NCI-H524 (cell line): ENCODE measurements around the gene LTK.

ENCODE experiments used
- DNase-seq, 2 experiments: peaks; one replicate each; lab custom pipeline; 2025; lab: John Stamatoyannopoulos, UW

The LTK gene

GRCh38 chr15:41498657-41499056 lies 15.0 kb downstream of the LTK start:
- no peak for DNase-seq

GRCh38 chr15:41495736-41496599 lies 17.7 kb downstream of the LTK start:
- DNase-seq = no peak

- DNase-seq = no peak
Measured at GRCh38 chr15:41494922-41495735, 18.5 kb downstream of the LTK start.

GRCh38 chr15:41494190-41494921 lies 19.3 kb downstream of the LTK start:
- peak in 1 of 2 experiments; percentile 38 for DNase-seq

- DNase-seq = no peak
Measured at GRCh38 chr15:41493902-41494189, 19.8 kb downstream of the LTK start.

GRCh38 chr15:41493205-41493901 lies 20.3 kb downstream of the LTK start, which contains the start of gene ITPKA:
TSS of gene ITPKA (plus strand) at chr15:41493874. CDS start at chr15:41493928, 54 bp downstream.
- DNase-seq = peak; percentile 68 to 76

GRCh38 chr15:41492597-41493204 lies 20.9 kb downstream of the LTK start:
- no peak for DNase-seq

GRCh38 chr15:41491889-41492288 lies 21.7 kb downstream of the LTK start:
- no peak for DNase-seq

- peak in 1 of 2 experiments; percentile 64 for DNase-seq
Measured at GRCh38 chr15:41490355-41490754, 23.3 kb downstream of the LTK start.

GRCh38 chr15:41489641-41490040 lies 24.0 kb downstream of the LTK start:
- no peak for DNase-seq

GRCh38 chr15:41487802-41488201 lies 25.8 kb downstream of the LTK start:
- no peak for DNase-seq

GRCh38 chr15:41487381-41487780 lies 26.2 kb downstream of the LTK start:
- no peak for DNase-seq

- DNase-seq = no peak
Measured at GRCh38 chr15:41486286-41486685, 27.3 kb downstream of the LTK start.

- DNase-seq = no peak
Measured at GRCh38 chr15:41484937-41485625, 28.5 kb downstream of the LTK start.

- DNase-seq = no peak
Measured at GRCh38 chr15:41483519-41483918, 30.1 kb downstream of the LTK start.

- no peak for DNase-seq
Measured at GRCh38 chr15:41483115-41483514, 30.5 kb downstream of the LTK start.

- DNase-seq = no peak
Measured at GRCh38 chr15:41482110-41482877, 31.3 kb downstream of the LTK start.

- no peak for DNase-seq
Measured at GRCh38 chr15:41480396-41481140, 33.1 kb downstream of the LTK start.

GRCh38 chr15:41476416-41477048 lies 37.1 kb downstream of the LTK start:
- no peak for DNase-seq
